GM21529 (cell line): ENCODE data around the gene RAC3.
"Not testable (repeated sequence)": the region's sequence is repeated elsewhere in the genome, so short reads cannot be mapped to it uniquely, and the experiment has no call there.

Experiments used
- ATAC-seq: cut with Tn5 transposase; IDR thresholded peaks from one replicate; pipeline ENCODE4 v1.9.1; 2021; ENCODE audit not compliant: unreplicated experiment

The RAC3 gene

GRCh38 chr17:82037889-82038195 is 6.4 kb downstream of the RAC3 start:
- ATAC-seq: no peak

GRCh38 chr17:82038796-82039409 is 7.4 kb downstream of the RAC3 start:
- ATAC-seq: not testable (repeated sequence)

- ATAC-seq: no peak
Observed at GRCh38 chr17:82039695-82040299, 8.3 kb downstream of the RAC3 start.

DNA sequence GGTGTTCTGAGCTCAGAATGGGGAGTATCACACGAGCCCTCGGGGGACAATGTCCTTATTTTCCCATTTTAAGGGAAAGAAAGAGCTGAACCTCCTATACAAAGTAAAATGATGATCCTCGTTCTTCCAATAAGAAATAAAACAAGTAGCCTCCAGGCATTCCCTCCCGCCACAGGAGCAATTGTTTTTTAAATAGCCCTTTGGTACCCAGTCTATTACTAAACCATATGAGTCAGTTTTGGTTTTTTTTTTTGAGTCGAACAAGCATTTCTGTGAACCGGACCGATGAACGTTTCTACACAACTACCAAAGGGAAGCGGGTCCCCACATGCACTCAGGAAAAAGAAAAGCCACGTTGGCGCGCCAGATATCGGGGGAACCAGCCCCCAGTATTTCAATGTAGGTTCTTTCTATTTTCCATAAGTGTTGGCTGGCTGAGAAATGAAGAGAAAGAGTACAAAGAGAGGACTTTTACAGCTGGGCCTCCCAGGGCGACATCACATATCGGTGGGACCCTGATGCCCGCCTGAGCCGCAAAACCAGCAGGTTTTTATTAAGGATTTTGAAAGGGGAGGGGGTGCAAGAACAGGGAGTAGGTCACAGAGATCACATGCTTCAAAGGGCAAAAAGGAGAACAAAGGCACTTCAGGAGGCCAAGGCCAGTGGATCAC is 9.8 kb downstream of the RAC3 start:
- no peak for ATAC-seq

- ATAC-seq: no peak
Observed at GRCh38 chr17:82042649-82043048, 11.2 kb downstream of the RAC3 start.

DNA sequence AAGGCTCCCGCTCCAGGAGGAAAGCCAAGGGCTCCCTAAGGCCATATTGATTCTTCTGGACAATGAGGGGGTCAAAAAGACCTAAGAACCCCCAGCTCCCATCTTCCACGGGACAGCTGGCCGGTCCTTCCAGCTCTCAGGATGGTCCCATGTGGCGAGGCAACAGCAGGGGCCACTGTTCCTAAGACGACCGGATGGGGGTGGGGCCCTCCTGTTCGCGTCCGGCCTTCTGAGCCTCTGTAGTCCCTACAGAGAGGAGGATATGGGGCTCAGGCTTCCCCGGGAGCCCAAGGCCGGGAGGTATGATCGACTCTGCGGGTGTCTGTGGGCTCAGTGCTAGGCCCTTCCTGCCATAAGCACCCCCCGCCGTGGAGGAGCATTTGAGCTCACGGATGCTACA is 12.0 kb downstream of the RAC3 start:
- no peak for ATAC-seq

DNA sequence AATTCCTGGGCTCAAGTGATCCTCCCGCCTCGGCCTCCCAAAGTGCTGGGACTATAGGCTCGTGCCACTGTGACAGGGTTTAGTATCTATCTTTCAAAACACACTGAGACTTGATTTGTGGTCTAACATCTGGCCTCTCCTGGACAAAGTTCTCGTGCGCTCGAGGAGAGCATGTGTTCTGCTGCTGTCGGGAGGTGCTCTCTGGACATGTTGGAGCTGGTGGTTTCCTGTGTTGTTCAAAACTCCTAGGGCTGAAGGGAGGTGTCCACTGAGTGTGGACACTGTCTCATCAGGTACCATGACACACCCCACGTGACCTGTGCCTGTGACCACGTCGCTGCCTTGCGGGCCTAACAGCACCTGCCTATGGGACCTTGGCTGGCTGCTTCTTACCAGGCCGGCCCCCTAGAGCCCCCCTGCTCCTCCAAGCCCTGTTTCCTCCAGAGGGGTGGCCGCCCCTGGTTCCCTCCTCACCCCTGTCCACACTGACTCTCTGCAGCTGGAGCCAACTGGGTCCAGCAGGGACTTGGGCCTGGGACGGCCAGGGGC is 14.5 kb downstream of the RAC3 start:
- ATAC-seq: no peak

DNA sequence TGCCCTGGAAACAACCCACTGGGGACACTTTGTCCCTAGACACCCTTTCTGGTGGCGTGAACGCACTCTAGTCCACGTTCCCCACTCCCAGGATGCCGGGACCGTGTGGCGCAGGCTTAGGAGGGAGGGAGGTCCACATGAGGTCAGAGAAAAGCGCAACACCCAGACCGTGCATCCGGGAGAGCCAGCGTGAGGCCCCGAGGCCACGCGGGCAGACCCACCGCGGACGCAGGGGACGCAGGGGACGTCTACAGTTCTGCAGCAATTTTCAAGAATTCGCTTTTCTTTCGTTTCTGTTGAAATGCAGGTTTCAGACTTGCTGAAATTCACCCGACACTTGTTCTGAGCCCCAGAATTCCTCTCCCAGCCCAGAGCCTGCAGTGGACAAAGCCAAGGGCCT is 15.4 kb downstream of the RAC3 start:
- ATAC-seq: no peak

DNA sequence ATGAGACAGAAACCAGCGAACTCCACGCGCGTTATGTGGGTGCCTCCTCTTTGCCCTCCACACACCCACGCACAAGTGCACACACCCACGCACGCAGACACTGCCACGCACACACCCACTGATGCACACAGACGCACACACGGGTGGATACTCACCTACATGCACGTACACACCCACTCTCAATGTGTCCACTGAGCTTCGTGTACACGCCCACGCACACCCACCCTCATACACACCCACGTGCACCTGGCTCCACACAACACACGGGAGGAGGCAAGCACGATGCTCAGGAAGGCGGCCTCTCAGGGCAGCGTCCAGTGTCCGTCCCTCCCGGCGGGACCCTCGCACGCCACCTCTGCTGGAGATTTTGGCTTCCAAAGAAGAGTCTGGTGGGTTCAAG is 15.9 kb downstream of the RAC3 start:
- ATAC-seq: no peak

DNA sequence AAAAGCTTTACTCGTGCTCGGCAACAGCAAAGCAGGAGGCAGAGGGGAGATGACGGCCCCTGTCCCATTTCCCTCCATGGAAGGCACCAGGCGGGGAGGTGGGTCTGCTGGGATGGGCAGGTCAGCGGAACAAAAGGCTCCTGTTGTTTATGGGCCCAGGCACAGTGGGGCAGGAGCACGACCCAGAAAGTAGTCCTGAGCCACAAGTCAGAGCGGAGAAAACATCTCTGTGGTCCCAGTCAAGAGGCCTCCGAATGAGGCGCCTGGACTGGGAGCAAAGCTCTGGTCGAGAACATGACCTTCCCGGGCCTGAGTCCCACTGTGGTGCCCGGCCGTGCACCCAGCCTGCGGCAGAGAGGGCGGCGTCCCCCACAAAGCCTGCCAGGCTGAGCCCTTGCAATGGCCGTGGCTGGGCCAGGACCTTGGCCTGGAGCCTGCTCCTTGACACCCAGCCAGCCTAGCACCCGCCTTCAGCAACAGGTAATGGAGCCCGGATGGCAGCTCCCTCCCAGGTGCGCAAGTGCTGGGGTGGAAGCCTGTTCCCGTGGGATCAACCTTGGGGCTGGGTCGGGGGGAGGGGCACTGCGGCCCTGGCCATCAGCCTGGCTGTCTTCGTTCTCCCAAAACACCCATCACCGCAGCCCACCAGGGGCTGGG is 16.6 kb downstream of the RAC3 start:
- no peak for ATAC-seq

DNA sequence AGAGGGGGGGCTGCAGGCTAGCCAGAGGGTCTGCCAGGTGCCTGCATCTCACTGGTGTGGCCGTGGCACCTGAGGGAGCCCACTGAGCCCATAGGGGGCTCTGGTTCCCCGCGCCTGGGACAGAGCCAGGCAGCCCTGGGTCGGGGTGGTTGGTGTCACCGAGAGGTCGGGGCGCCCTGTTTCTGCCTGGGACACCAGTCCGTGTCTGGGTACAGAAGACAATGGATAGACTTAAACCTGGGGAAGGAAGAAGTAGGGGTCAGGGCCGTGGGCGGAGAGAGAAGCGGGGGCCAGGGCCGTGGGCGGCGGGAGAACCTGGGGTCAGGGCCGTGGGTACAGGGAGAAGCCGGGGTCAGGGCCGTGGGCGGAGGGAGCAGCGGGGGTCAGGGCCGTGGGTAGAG is 17.1 kb downstream of the RAC3 start:
- ATAC-seq: no peak

DNA sequence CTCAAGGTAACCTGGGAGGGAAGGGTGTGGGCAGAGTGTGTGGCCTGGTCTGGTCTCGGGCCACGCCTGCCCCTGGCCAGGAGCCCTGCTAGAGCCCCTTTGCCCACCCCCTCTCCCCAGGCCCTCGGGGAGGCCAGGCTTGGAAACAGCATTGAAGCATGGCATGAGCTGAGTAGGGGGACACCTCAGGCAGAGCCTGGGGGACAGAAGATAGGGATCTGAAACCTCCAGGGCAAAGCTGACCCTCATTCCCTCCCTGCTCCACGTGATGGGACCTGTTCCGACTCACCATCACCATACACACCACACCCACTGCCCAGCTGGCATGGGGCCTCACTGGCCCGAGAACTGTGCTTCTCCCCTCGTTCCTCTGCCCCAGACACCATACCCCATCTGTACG is 17.6 kb downstream of the RAC3 start:
- ATAC-seq: no peak

DNA sequence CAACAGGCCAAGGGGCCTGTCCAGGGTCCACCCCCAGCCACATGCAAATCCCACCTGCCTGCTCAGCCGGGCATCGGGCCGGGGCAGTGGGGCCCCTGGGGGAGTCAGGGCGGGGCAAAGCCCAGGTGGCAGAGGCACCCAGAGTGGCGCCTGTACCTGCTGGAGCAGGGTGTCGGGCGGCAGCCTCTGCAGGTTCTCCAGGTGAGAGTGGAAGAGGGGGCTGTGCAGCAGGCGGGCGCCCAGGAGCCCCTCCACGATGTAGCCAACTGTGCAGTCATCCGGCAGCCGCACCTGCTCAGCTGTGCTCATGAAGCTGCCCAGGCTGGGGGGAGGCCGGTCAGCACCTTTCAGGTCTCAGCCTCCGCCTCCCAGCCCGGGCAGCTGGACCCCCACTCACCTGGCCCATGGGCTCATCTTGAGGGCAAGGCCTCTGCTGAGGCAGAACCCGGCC is 18.1 kb downstream of the RAC3 start:
- ATAC-seq: no peak

- no peak for ATAC-seq
Observed at GRCh38 chr17:82050152-82050760, 18.8 kb downstream of the RAC3 start.

DNA sequence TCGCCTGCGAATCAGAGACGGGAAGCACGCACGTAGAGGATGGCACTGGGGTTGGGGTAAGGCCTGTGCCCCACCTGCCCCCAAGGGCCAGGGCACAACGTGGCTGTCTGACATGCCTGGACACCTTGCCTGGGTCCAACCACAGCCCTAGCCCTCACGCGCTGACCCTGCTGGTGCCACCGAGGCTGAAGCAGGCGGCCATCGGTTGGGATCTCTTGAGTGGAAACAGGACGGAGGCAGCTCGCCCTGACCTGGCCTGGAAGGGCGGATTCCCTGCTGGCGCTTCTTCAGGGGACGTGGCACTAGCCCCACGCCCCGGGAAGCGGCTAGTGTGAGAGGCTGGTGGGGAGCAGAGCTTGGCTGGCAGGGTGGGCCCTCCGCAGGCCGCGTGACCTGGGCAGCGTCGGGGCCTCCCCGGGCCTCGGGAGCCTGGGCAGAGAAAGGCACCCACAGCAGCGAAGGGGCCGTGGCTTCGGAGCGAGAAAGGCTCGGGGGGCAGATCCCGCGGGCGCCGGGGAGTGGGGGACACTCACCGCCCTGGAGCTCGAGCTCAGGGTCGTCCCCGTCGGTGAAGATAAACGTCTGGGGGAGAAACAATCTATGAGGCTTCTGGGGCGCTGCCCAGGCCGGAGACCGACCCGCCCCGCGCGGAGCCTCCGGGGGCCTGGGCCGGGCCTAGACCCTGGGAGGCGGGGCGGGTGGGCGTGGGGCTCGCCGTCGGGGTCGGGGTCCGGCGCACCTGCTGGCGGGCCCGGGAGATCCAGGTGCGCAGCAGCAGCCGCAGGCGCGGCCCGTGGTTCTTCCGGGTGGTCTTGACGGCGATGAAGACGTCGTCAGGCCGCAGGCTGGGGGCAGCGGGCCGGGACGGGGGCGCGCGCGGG is 19.5 kb downstream of the RAC3 start:
- ATAC-seq: peak; percentile 21

DNA sequence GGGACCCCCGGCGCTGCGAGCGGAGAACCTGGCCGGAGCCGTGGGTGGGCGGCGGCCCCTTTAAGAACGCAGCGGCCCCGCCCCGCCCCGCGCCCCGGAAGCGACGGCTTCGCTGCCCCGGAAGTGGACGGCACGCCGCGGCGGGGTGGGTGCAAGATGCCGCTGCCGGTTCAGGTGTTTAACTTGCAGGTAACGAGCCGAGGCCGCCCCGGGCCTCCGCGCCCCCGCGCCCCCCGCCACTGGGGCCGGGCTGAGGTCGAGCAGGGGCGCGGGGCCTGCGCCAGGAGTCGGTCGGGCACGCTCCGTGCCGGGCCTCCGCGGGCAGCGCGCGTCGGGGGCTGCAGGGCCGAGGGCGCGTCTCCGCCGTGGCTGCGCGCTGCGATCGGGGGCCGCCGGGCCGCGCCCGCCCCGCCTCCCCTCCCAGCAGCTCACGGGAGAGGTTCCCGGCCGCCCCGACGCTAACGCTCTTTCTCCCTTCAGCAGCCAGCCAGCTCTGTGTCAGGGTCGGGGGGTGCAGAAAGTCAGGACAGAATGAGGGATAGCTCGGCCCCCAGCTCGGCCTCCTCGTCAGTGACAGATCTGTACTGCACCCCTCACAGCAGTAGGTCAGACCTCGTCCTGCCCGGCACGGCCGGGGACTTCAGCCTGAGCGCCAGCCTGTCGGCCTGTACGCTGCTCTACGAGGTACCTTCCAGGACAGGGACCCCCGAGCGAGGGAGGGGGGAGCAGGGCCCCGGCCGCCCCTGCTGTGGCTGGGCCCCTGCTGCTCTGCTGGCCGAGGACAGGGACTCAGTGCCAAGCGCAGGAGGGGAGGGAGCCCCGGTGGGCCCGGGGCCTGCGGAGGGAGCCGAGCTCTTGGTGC is 20.5 kb downstream of the RAC3 start, which contains the start of the genes GPS1 and RFNG:
Gene GPS1 (plus strand): TSS at position 123 of the 862 bp plus-strand sequence. CDS start 34 bp downstream, at position 157.
Gene RFNG (minus strand): TSS at position 36 of the 862 bp plus-strand sequence. CDS start 45 bp downstream, outside the sequence.
- ATAC-seq: peak; percentile 48

- no peak for ATAC-seq
Observed at GRCh38 chr17:82052638-82053059, 21.2 kb downstream of the RAC3 start.

GRCh38 chr17:82053130-82053529 is 21.7 kb downstream of the RAC3 start:
- no peak for ATAC-seq
